KMS-11 (cell line): ENCODE results near the gene EIF2A.

ENCODE experiments used
- H2AFZ ChIP-seq: fragments of 200-600 bp; sonication (generic); 2 replicates; pipeline ENCODE4 v1.6.1; 2016; ENCODE audit warnings: antibody characterized with exemption, mixed run types, low read depth
- H3K27ac ChIP-seq: fragments of 200-600 bp; sonication (generic); 2 replicates; pipeline ENCODE4 v1.6.1; 2016; ENCODE audit warnings: mild to moderate bottlenecking, mixed run types
- H3K27me3 ChIP-seq: fragments of 200-600 bp; sonication (generic); 2 replicates; pipeline ENCODE4 v1.6.1; 2017; ENCODE audit warnings: mild to moderate bottlenecking, low read depth, mixed run types, moderate library complexity; ENCODE audit not compliant: insufficient read depth
- H3K36me3 ChIP-seq: fragments of 200-600 bp; sonication (generic); 2 replicates; pipeline ENCODE4 v1.6.1; 2017; ENCODE audit warnings: mild to moderate bottlenecking, mixed run types; ENCODE audit not compliant: insufficient read depth
- H3K4me1 ChIP-seq: fragments of 200-600 bp; sonication (generic); 2 replicates; pipeline ENCODE4 v1.6.1; 2016; ENCODE audit warnings: mild to moderate bottlenecking, low read depth, mixed run types; ENCODE audit not compliant: poor library complexity, severe bottlenecking
- H3K4me2 ChIP-seq: fragments of 200-600 bp; sonication (generic); 2 replicates; pipeline ENCODE4 v1.7.0; 2016; ENCODE audit warnings: mild to moderate bottlenecking, mixed run types
- H3K4me3 ChIP-seq: fragments of 200-600 bp; sonication (generic); IDR thresholded peaks from 2 replicates; pipeline ENCODE4 v1.6.1; 2017; ENCODE audit warnings: low read depth, low read length, mixed read lengths; ENCODE audit not compliant: insufficient read depth
- H3K79me2 ChIP-seq: fragments of 200-600 bp; sonication (generic); 2 replicates; pipeline ENCODE4 v1.6.1; 2016; ENCODE audit warnings: low read depth, mixed run types; ENCODE audit not compliant: insufficient read depth
- H3K9ac ChIP-seq: fragments of 200-600 bp; sonication (generic); 2 replicates; pipeline ENCODE4 v1.6.1; 2016; ENCODE audit warnings: mild to moderate bottlenecking, mixed run types
- H4K20me1 ChIP-seq: fragments of 200-600 bp; sonication (generic); 2 replicates; pipeline ENCODE4 v1.6.1; 2016; ENCODE audit warnings: mild to moderate bottlenecking, mixed run types; ENCODE audit not compliant: insufficient read depth
- CTCF ChIP-seq: fragments of 200-600 bp; sonication (generic); conservative IDR thresholded peaks from 2 replicates; pipeline ENCODE4 v1.6.1; 2017; ENCODE audit warnings: low read depth, mild to moderate bottlenecking, antibody characterized with exemption, low read length, moderate library complexity, mixed read lengths

Gene EIF2A

GRCh38 chr3:150515210-150515609 is 31.4 kb upstream of the EIF2A start:
- no peak for TF ChIP-seq CTCF
- H3K79me2 ChIP-seq, result no peaks in the 10 kb centered on the region
- no peak overlapping the region for H2AFZ ChIP-seq
- no peak overlapping the region for H3K4me2 ChIP-seq
- H3K4me1 ChIP-seq, result no peaks in the 10 kb centered on the region
- no peaks in the 10 kb centered on the region for H3K27me3 ChIP-seq
- no peak overlapping the region for H3K4me3 ChIP-seq
- H3K36me3 ChIP-seq, result no peaks in the 10 kb centered on the region
- H3K9ac ChIP-seq, result no peak overlapping the region
- no peak overlapping the region for H3K27ac ChIP-seq
- H4K20me1 ChIP-seq, result no peaks in the 10 kb centered on the region

DNA sequence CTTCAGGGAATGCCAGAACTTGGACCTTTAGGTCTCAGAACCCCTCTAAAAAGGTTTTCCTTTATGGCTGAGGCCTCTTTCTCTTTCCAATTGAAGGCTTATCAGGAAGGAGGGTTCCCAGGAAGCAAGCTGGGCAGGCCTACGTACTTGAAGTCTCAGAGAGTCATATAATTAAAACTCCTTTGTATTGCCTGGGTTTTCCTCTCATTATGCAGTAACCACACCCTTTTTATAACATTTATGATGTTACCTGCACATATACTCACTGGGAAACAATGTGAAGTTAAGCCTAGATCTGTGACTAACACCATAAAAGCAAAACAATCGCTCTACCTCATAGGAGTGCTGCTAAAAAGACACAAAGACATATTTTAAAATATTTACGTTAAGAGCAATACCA is 27.6 kb upstream of the EIF2A start:
- no peak for TF ChIP-seq CTCF
- H3K9ac ChIP-seq, result no peak overlapping the region

DNA sequence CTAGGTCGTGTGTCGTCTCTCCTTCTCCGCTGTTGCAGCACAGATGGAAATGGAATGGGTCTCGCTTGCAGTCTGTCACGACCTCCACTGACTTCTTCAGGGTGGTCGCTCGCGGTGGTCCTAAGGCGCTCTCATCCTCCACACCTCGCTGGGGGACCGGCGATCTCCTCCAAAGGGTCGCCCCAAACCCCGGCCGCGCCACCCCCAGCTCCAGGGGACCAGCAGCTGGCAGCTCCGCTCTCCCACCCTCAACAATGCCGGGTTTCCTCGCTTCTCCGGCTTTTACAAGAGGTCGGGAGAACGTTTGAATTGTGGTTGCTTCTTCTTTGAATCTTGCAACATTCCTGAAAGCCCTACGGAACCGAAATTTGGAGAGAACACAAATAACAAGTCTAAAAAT is 26.2 kb upstream of the EIF2A start:
- Histone ChIP-seq H3K4me3 (no peak overlapping the region), H2AFZ (no peak overlapping the region), H3K79me2 (no peaks in the 10 kb centered on the region), H3K36me3 (no peaks in the 10 kb centered on the region), H3K27me3 (no peaks in the 10 kb centered on the region), H3K27ac (no peak overlapping the region), H4K20me1 (no peaks in the 10 kb centered on the region), H3K4me1 (no peaks in the 10 kb centered on the region), H3K9ac (no peak overlapping the region), H3K4me2 (no peak overlapping the region)
- no peak for TF ChIP-seq CTCF

More for the DNA sequence above, 27.6 kb upstream of the EIF2A start:
- H3K4me1 ChIP-seq, result no peaks in the 10 kb centered on the region
- no peak overlapping the region for H3K27ac ChIP-seq
- H3K36me3 ChIP-seq, result no peaks in the 10 kb centered on the region
- no peak overlapping the region for H2AFZ ChIP-seq
- H3K27me3 ChIP-seq, result no peaks in the 10 kb centered on the region
- no peaks in the 10 kb centered on the region for H4K20me1 ChIP-seq
- no peak overlapping the region for H3K4me3 ChIP-seq
- no peak overlapping the region for H3K4me2 ChIP-seq
- H3K79me2 ChIP-seq, result no peaks in the 10 kb centered on the region

GRCh38 chr3:150521463-150521862 is 25.1 kb upstream of the EIF2A start:
- TF ChIP-seq CTCF, result no peak
- no peaks in the 10 kb centered on the region for H4K20me1 ChIP-seq
- no peak overlapping the region for H3K4me2 ChIP-seq
- no peak overlapping the region for H2AFZ ChIP-seq
- no peak overlapping the region for H3K27ac ChIP-seq
- H3K36me3 ChIP-seq, result no peaks in the 10 kb centered on the region
- no peaks in the 10 kb centered on the region for H3K79me2 ChIP-seq
- no peak overlapping the region for H3K4me3 ChIP-seq
- H3K4me1 ChIP-seq, result no peaks in the 10 kb centered on the region
- no peaks in the 10 kb centered on the region for H3K27me3 ChIP-seq
- H3K9ac ChIP-seq, result no peak overlapping the region

DNA sequence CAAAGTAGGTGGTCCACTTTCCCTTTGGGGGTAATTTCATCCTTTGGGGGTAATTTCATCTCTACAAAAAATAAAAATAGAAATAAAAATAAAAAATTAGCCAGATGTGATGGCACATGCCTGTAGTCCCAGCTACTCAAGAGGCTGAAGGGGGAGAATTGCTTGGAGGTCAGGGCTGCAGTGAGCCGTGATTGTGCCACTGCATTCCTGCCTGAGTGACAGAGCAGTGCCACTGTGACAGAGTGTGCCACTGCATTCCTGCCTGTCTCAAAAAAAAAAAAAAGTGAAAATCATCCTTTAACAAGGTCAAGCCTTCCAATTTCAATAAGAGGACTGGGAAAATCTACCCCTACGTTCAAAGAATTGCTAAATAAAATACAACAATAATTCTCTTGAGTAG is 23.0 kb upstream of the EIF2A start:
- Histone ChIP-seq H3K4me3 (no peak overlapping the region), H3K36me3 (no peaks in the 10 kb centered on the region), H4K20me1 (no peaks in the 10 kb centered on the region), H3K27ac (no peak overlapping the region), H3K79me2 (no peaks in the 10 kb centered on the region), H3K4me1 (no peaks in the 10 kb centered on the region), H2AFZ (no peak overlapping the region), H3K27me3 (no peaks in the 10 kb centered on the region), H3K4me2 (no peak overlapping the region), H3K9ac (no peak overlapping the region)
- no peak for TF ChIP-seq CTCF
